ENCODE measurements around the gene MSLN.

MSLN gene

DNA sequence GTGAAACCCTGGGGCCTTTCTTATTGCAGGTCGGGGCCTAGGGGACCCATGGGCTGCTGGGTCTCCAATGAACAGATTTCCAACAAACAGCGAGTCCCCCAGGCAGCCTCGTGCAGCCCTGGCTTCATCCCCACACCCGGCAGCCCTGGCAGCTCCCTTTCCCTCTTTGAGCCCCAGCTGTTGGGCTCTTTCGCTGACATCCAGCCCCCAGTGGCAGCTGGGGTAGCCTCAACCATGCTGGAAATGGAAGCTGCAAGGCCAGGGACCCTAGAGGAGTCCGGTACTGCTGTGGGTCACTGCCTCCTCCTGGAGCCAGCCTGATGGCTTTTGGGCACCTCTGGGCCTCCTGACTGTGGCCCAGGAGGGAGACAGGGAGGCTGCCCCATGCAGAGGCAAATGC is 21.7 kb downstream of the MSLN start:
- no peak for DNase-seq (ENCODE audit: low read depth, low spot score)
- no peaks in the 10 kb centered on the region for H3K9me3 ChIP-seq (ENCODE audit: insufficient read depth, low read length)
- H3K27me3 ChIP-seq (ENCODE audit: insufficient read depth, insufficient read length): peaks cover 21% of the 10 kb centered on the region
- H3K9ac ChIP-seq (ENCODE audit: insufficient read length, low read depth): no peak overlapping the region
- peaks cover 13% of the 10 kb centered on the region for H3K4me1 ChIP-seq (ENCODE audit: insufficient read depth, insufficient read length)
- peaks cover 31% of the 10 kb centered on the region for H3K36me3 ChIP-seq (ENCODE audit: insufficient read depth, insufficient read length, low read length)
- H3K4me3 ChIP-seq (ENCODE audit: insufficient read length, low read depth): no peak overlapping the region
- no peak for TF ChIP-seq YY1 (IDR thresholded peaks at IDR 0.05; ENCODE audit: insufficient read depth, insufficient read length)
- TF ChIP-seq ZNF274 (IDR thresholded peaks at IDR 0.05; ENCODE audit: low read depth, low read length): no peak

DNA sequence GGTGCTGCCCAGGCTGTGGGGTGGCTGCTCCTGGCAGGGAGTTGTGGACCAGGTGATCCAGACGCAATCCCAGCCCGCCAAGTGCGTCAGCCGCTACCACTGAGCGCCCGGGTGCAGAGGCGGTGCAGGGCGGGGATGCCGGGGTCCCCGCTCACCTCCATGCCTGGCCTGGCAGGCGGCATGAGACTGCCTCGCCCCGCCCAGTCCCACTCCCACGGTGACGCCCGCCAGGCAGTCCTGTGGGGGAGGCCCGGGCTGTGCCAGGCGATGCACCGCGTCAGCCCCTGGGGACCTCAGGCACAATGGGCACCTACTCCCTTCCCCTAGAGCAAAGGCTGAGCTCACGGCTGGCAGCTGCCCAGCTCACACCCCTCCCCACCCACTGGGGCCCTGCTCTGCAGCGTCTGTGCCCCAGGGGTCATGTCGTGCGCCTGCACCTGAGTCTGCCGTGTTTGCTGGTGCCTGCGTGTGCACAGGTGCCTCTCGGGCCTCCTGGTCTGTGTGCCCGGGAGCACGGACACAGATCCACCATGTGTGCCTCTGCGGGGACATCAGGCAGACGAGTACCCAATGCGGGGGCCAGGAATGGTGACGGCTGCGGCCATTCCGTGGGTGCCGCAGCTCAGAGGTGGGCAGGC is 22.4 kb downstream of the MSLN start:
- peak overlapping the region; percentile 47 for H3K9ac ChIP-seq (ENCODE audit: insufficient read length, low read depth)

DNA sequence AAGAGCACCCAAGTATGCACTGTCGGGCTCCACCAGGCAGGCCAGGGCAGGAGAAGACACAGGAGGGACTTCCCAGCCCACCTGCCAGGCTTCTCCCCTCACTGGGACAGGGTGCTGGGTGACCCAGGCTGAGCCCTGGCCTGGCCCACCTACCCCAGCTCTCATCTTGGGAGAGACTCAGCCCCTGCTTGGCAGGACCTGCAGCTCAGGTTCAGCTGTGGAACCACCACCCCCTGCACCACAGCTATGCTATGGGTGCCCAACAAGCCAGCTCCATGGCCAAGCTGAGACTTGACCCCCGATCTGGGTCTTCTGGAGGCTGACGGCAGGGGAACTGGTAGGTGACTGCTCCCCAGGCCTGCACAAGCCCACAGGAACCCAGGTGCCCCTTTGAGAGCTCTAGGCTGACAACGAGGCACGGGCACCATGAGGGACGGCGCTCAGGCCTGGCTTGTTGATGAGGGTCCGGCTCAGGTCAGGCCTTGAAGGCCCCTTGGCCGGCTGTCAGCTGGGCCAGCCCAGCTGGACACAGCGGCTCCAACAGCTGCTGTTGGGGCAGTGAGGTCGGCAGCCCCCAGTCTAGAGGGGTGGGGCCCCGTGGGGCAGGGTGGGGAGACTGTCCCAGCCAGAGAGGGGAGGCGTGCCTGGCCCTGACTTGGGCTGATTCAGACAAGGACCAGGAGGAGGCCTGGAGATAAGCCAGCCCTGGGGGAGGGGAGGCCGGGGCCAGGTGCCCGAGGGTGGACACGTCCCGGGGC is 23.0 kb downstream of the MSLN start:
- H3K4me3 ChIP-seq (ENCODE audit: insufficient read length, low read depth): no peak overlapping the region
- peaks cover 7% of the 10 kb centered on the region for H3K4me1 ChIP-seq (ENCODE audit: insufficient read depth, insufficient read length)
- H3K9me3 ChIP-seq (ENCODE audit: insufficient read depth, low read length): no peaks in the 10 kb centered on the region
- peaks cover 34% of the 10 kb centered on the region for H3K36me3 ChIP-seq (ENCODE audit: insufficient read depth, insufficient read length, low read length)
- no peak for TF ChIP-seq ZNF274 (IDR thresholded peaks at IDR 0.05; ENCODE audit: low read depth, low read length)
- no peak for TF ChIP-seq YY1 (IDR thresholded peaks at IDR 0.05; ENCODE audit: insufficient read depth, insufficient read length)
- no peak for TF ChIP-seq SUZ12 (IDR thresholded peaks at IDR 0.05; ENCODE audit: extremely low read depth, insufficient read depth, insufficient read length)
- H3K9ac ChIP-seq (ENCODE audit: insufficient read length, low read depth): peak overlapping the region; percentile 47
- peaks cover 17% of the 10 kb centered on the region for H3K27me3 ChIP-seq (ENCODE audit: insufficient read depth, insufficient read length)
- DNase-seq (ENCODE audit: low read depth, low spot score): no peak

More for the DNA sequence above, 22.4 kb downstream of the MSLN start:
- Histone ChIP-seq H3K36me3 (ENCODE audit: insufficient read depth, insufficient read length, low read length) (peaks cover 34% of the 10 kb centered on the region), H3K9me3 (ENCODE audit: insufficient read depth, low read length) (no peaks in the 10 kb centered on the region), H3K27me3 (ENCODE audit: insufficient read depth, insufficient read length) (peaks cover 21% of the 10 kb centered on the region), H3K4me1 (ENCODE audit: insufficient read depth, insufficient read length) (peaks cover 13% of the 10 kb centered on the region), H3K4me3 (ENCODE audit: insufficient read length, low read depth) (no peak overlapping the region)
- no peak for TF ChIP-seq ZNF274 (IDR thresholded peaks at IDR 0.05; ENCODE audit: low read depth, low read length)
- no peak for TF ChIP-seq SUZ12 (IDR thresholded peaks at IDR 0.05; ENCODE audit: extremely low read depth, insufficient read depth, insufficient read length)
- no peak for TF ChIP-seq YY1 (IDR thresholded peaks at IDR 0.05; ENCODE audit: insufficient read depth, insufficient read length)
- no peak for DNase-seq (ENCODE audit: low read depth, low spot score)

DNA sequence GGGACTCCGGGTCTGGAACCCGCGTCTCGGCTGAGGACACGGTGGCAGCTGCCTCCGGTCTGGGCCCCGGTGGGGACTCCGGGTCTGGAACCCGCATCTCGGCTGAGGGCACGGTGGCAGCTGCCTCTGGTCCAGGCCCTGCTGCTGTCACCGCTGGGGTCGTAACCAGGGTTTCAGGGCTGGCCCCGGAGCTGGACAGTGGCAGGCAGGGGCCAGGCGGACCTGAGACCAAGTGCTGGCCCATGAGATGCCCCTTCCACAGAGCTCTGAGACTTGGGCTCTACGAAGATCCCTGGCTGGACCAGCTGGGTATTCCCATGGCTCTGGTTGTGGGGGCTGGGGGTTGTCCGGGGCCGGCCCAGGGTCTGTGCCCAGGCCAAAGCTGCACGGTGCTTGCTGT is 23.9 kb downstream of the MSLN start:
- no peak for DNase-seq (ENCODE audit: low read depth, low spot score)
- Histone ChIP-seq H3K36me3 (ENCODE audit: insufficient read depth, insufficient read length, low read length) (peaks cover 38% of the 10 kb centered on the region), H3K9me3 (ENCODE audit: insufficient read depth, low read length) (no peaks in the 10 kb centered on the region), H3K27me3 (ENCODE audit: insufficient read depth, insufficient read length) (peaks cover 12% of the 10 kb centered on the region), H3K4me3 (ENCODE audit: insufficient read length, low read depth) (no peak overlapping the region), H3K4me1 (ENCODE audit: insufficient read depth, insufficient read length) (peaks cover 11% of the 10 kb centered on the region), H3K9ac (ENCODE audit: insufficient read length, low read depth) (no peak overlapping the region)
- no peak for TF ChIP-seq YY1 (IDR thresholded peaks at IDR 0.05; ENCODE audit: insufficient read depth, insufficient read length)
- no peak for TF ChIP-seq ZNF274 (IDR thresholded peaks at IDR 0.05; ENCODE audit: low read depth, low read length)
- no peak for TF ChIP-seq SUZ12 (IDR thresholded peaks at IDR 0.05; ENCODE audit: extremely low read depth, insufficient read depth, insufficient read length)

DNA sequence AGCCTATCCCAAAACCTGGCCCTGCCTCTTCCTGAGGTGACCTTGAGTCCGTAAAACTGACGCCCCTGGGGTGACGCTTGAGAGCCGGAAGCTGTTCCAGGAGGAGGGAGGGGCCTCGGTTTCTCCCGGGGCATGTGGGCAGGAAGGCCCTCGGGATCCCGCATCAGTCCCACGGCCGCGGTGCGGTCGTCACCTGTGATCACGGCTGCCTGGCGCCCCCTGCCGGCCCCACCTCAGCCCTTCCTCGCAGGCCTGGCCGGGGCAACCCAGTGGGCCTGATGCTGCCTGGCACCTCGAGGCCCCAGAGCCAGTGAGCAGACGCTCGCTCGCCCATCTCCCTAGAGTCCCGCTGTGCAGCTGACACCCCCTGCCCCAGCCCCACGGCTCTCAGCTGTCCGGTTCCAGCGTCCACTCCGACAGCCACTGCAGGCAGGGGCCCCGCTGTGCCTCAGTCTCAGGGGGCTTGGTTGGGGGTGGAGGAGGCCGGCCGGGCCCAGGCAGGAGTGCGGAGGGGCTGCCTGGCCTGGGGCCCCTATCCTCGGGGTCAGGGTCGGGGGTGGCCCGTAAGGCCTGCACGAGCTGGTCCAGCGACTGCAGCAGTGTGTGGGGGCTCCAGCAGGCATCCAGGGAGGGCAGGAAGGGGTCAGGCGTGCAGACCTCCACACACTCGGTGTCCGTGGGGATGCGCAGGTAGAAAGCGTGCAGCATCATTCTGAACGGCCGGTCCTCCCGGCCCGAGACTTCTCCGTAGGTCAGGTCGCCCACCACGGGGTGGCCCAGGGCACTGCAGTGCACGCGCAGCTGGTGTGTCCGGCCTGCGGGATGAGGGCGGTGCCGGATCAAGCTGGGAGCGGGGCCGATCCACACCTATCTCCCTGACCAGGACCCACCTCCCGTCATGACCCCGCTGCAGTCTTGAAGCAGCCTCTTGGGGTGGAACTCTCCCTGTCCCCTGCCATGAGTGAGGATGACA is 25.3 kb downstream of the MSLN start:
- H3K9ac ChIP-seq (ENCODE audit: insufficient read length, low read depth): peak overlapping the region; percentile 46
- no peak overlapping the region for H3K4me3 ChIP-seq (ENCODE audit: insufficient read length, low read depth)
- DNase-seq (ENCODE audit: low read depth, low spot score): peak; percentile 61
- H3K36me3 ChIP-seq (ENCODE audit: insufficient read depth, insufficient read length, low read length): peaks cover 52% of the 10 kb centered on the region
- no peaks in the 10 kb centered on the region for H3K9me3 ChIP-seq (ENCODE audit: insufficient read depth, low read length)
- TF ChIP-seq SUZ12 (IDR thresholded peaks at IDR 0.05; ENCODE audit: extremely low read depth, insufficient read depth, insufficient read length) (no peak), YY1 (IDR thresholded peaks at IDR 0.05; ENCODE audit: insufficient read depth, insufficient read length) (no peak), ZNF274 (IDR thresholded peaks at IDR 0.05; ENCODE audit: low read depth, low read length) (no peak)
- H3K4me1 ChIP-seq (ENCODE audit: insufficient read depth, insufficient read length): peaks cover 17% of the 10 kb centered on the region
- H3K27me3 ChIP-seq (ENCODE audit: insufficient read depth, insufficient read length): peaks cover 6% of the 10 kb centered on the region

DNA sequence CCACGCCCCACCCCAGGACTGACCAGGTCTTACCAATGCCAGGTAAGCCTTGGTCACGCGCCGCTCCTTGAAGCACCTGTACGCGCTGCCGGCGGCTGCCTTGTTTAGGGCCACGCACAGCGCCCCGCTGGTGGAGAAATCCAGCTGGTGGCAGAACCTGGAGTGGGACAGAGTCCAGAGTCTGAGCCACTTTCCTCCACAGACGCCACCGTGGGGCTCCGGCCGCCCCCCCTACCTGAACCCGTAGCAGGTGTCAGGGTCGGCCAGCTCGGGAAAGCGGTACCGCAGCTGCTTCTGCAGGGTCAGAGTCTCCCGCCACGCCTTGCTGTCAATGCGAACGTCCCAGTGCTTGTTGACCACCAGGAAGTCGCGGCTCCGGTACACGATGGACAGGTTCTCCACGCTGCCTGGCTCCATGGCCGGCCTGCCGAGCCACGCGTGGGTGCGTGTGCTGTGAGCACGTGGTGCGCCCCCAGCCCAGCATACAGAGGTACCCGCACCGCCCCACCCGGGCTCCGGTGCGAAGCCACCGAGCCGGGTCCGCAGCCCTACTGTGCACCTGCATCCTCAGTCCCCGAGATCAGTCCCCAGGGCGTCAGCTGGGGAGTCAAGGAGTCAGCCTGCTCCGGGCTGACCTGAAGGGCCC is 26.9 kb downstream of the MSLN start:
- H3K36me3 ChIP-seq (ENCODE audit: insufficient read depth, insufficient read length, low read length): peaks cover 68% of the 10 kb centered on the region

More for the DNA sequence above, 26.9 kb downstream of the MSLN start:
- Histone ChIP-seq H3K27me3 (ENCODE audit: insufficient read depth, insufficient read length) (no peaks in the 10 kb centered on the region), H3K9ac (ENCODE audit: insufficient read length, low read depth) (peak overlapping the region; percentile 99), H3K4me1 (ENCODE audit: insufficient read depth, insufficient read length) (peaks cover 17% of the 10 kb centered on the region), H3K9me3 (ENCODE audit: insufficient read depth, low read length) (no peaks in the 10 kb centered on the region), H3K4me3 (ENCODE audit: insufficient read length, low read depth) (peak overlapping the region; percentile 90)
- DNase-seq (ENCODE audit: low read depth, low spot score): no peak
- no peak for TF ChIP-seq ZNF274 (IDR thresholded peaks at IDR 0.05; ENCODE audit: low read depth, low read length)

All from NT2/D1 (cell line).